H1 (cell line): ENCODE data around the gene EPB41L2. TPM values are rescaled to one million over a fixed set of nuclear protein-coding genes. Genes with fewer than 3 reads are reported as not detected.

Experiments
- HDAC2 ChIP-seq, 2 experiments: fragments of 300-600 bp in 1 of 2; sonication (generic) in 1 of 2; IDR thresholded peaks; 2 replicates each; pipeline ENCODE4 v1.6.1; 2011 to 2012; ENCODE audit warnings: low read depth in 2 of 2, low read length in 2 of 2, mild to moderate bottlenecking in 2 of 2, moderate library complexity in 2 of 2, borderline replicate concordance in 1 of 2, inconsistent platforms in 1 of 2
- JUN ChIP-seq: IDR thresholded peaks from 2 replicates; pipeline ENCODE4 v1.6.1; 2011; ENCODE audit warnings: low read depth, mild to moderate bottlenecking, improper control_type of control experiment, low read length
- polyA plus RNA-seq, 7 experiments: library from polyadenylated mRNA; depleted of rRNA in 3 of 7; stranded (reverse) in 5 of 7; unstranded in 2 of 7; fragments of >200 nt in 5 of 7; fragments of 200-250 nt in 2 of 7; gene quantifications; 1 replicate in 5 of 7; 2 replicates in 1 of 7; 4 replicates in 1 of 7; pipeline versions ENCODE4 v1.2.1 to v1.2.3, GENCODE V29; 2011 to 2013; ENCODE audit warnings: missing spikeins in 2 of 7, mixed read lengths in 2 of 7
- total RNA-seq: library from RNA; stranded (reverse); fragmentation: NEBNext Ultra II Directional; extraction: Animal tissue kit (Norgen Biotek cat#: 25700); gene quantifications from 2 replicates; pipeline ENCODE4 v1.2.1, GENCODE V29; 2021

Gene EPB41L2
- total and polyA plus RNA-seq, 2 of the 8 experiments (the other 6 are each of a cell fraction or from before 2014, with no cell fraction given), result 22.5 to 123 TPM

DNA sequence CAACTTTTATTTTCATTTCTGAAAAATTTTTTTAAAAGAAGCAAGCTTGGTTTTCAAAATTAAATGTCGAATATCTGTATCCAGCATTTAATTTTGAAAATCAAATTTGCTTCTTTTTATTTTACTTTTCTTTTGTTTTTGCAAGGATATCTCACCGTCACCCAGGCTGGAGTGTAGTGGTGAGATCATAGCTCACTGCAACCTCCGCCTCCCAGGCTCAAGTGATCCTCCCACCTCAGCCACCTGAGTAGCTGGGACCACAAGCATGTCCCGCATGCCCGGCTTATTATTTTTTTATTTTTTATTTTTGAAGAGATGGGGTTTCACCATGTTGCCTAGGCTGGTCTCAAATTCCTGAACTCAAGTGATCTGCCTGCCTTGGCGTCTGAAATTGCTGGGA, 17.0 kb upstream of the EPB41L2 start (continued):
- TF ChIP-seq JUN, result no peak
- TF ChIP-seq HDAC2 (IDR thresholded peaks at IDR 0.05; ENCODE audit: borderline replicate concordance in 1 of 2, low read depth in 2 of 2, low read length in 2 of 2), result no peak
